A549 (cell line): Measurements from ENCODE around the gene PAQR8. TPM values are rescaled to one million over a fixed set of nuclear protein-coding genes. Genes with fewer than 3 reads are reported as not detected.
A peak's percentile ranks its signal among the peaks of the same experiment; 100 is the strongest.

Experiments used
- ATAC-seq, 2 experiments: fragments of 200-7000 bp in 1 of 2; fragments of >200 bp in 1 of 2; cut with Nextera tagmentation in 1 of 2; cut with Tn5 transposase in 1 of 2; 3 replicates each; pipeline versions ENCODE4 v1.8.0 to v1.9.1; 2018 to 2020; ENCODE audit warnings: mild to moderate bottlenecking in 1 of 2, moderate library complexity in 1 of 2
- CTCF ChIA-PET: fragments of 300-600 bp; sonication (Branson Sonifier 250); formaldehyde crosslinking; extraction: SDS; loops from one replicate; lab custom pipeline; 2021; ENCODE audit warnings: antibody characterized with exemption, inconsistent platforms; lab: Yijun Ruan, JAX
- POLR2A ChIA-PET: fragments of 350-600 bp; formaldehyde crosslinking; extraction: SDS; loops from one replicate; lab custom pipeline; 2021; ENCODE audit warnings: antibody characterized with exemption, inconsistent platforms; lab: Yijun Ruan, JAX
- DNase-seq, 2 experiments: peaks; one replicate each; pipeline versions ENCODE4 v3.0.0 to v3.0.0-alpha.2; 2011 to 2016; ENCODE audit warnings: low read depth in 1 of 2, low spot score in 1 of 2
- FAIRE-seq: peaks from 2 replicates; lab custom pipeline; 2011; peaks lifted over from hg19 to GRCh38; lab: Jason Lieb, UNC
- H3K27ac ChIP-seq, 2 experiments: fragments of >200 bp; sonication (Bioruptor Twin); formaldehyde crosslinking; 3 replicates each; pipeline ENCODE4 v1.5.1; 2016 to 2017
- H3K4me1 ChIP-seq: fragments of >200 bp; sonication (Bioruptor Twin); formaldehyde crosslinking; 3 replicates; pipeline ENCODE4 v1.6.1; 2016
- H3K4me2 ChIP-seq: fragments of >200 bp; sonication (Bioruptor Twin); formaldehyde crosslinking; 3 replicates; pipeline ENCODE4 v1.6.1; 2016
- H3K4me3 ChIP-seq: fragments of >200 bp; sonication (Bioruptor Twin); formaldehyde crosslinking; 3 replicates; pipeline ENCODE4 v1.5.1; 2016
- H3K9me3 ChIP-seq: fragments of >200 bp; sonication (Bioruptor Twin); formaldehyde crosslinking; 3 replicates; pipeline ENCODE4 v1.6.1; 2016
- ATOH8 ChIP-seq: fragments of 250-450 bp; sonication (Bioruptor Pico); IDR thresholded peaks from 2 replicates; pipeline ENCODE4 v1.5.0; 2020; ENCODE audit warnings: low read depth, mild to moderate bottlenecking, moderate library complexity
- CBX8 ChIP-seq: fragments of 200-600 bp; sonication (generic); IDR thresholded peaks from 2 replicates; pipeline ENCODE4 v1.6.1; 2016
- CTCF ChIP-seq: fragments of >200 bp; sonication (Bioruptor Twin); formaldehyde crosslinking; IDR thresholded peaks from 3 replicates; pipeline ENCODE4 v1.5.1; 2016
- E2F6 ChIP-seq: IDR thresholded peaks from 2 replicates; pipeline ENCODE4 v1.6.1; 2012; ENCODE audit warnings: low read depth, borderline replicate concordance
- EHF ChIP-seq: fragments of 250-450 bp; sonication (Bioruptor Pico); IDR thresholded peaks from 2 replicates; pipeline ENCODE4 v1.5.0; 2020; ENCODE audit warnings: mild to moderate bottlenecking
- ELK1 ChIP-seq: fragments of 150-350 bp; IDR thresholded peaks from 2 replicates; pipeline ENCODE4 v1.6.1; 2014; ENCODE audit warnings: low read depth, mild to moderate bottlenecking, low read length
- ESRRA ChIP-seq: fragments of 150-350 bp; IDR thresholded peaks from 2 replicates; pipeline ENCODE4 v1.6.1; 2014; ENCODE audit warnings: mild to moderate bottlenecking, low read length, borderline replicate concordance
- FOSB ChIP-seq: fragments of 250-450 bp; sonication (Bioruptor Pico); IDR thresholded peaks from 2 replicates; pipeline ENCODE4 v1.5.0; 2020; ENCODE audit warnings: mild to moderate bottlenecking, moderate library complexity
- HES2 ChIP-seq: fragments of >200 bp; sonication (Bioruptor Twin); formaldehyde crosslinking; IDR thresholded peaks from 2 replicates; pipeline ENCODE4 v1.6.1; 2016
- HEYL ChIP-seq: fragments of 250-450 bp; sonication (Bioruptor Pico); IDR thresholded peaks from 2 replicates; pipeline ENCODE4 v1.8.0; 2021; ENCODE audit warnings: mild to moderate bottlenecking, moderate library complexity
- HOXB13 ChIP-seq: fragments of 250-450 bp; sonication (Bioruptor Pico); IDR thresholded peaks from 2 replicates; pipeline ENCODE4 v1.5.0; 2020; ENCODE audit warnings: low read depth, mild to moderate bottlenecking, moderate library complexity
- HOXB5 ChIP-seq: fragments of 250-450 bp; sonication (Bioruptor Pico); IDR thresholded peaks from 2 replicates; pipeline ENCODE4 v1.5.0; 2020; ENCODE audit warnings: mild to moderate bottlenecking, moderate library complexity
- JUN ChIP-seq, 2 experiments: fragments of >200 bp; sonication (Bioruptor Twin); formaldehyde crosslinking; IDR thresholded peaks; 2 replicates in 1 of 2; 3 replicates in 1 of 2; pipeline ENCODE4 v1.6.1; 2016 to 2017
- KDM5A ChIP-seq: fragments of 200-600 bp; sonication (generic); IDR thresholded peaks from 2 replicates; pipeline ENCODE4 v1.6.1; 2016; ENCODE audit warnings: antibody characterized with exemption, mild to moderate bottlenecking
- MAFK ChIP-seq: fragments of 450-650 bp; IDR thresholded peaks from 2 replicates; pipeline ENCODE4 v1.6.1; 2014; ENCODE audit not compliant: partially characterized antibody
- NPAS2 ChIP-seq: fragments of 250-450 bp; sonication (Bioruptor Pico); IDR thresholded peaks from 2 replicates; pipeline ENCODE4 v1.8.0; 2022; ENCODE audit warnings: mild to moderate bottlenecking, moderate library complexity, borderline replicate concordance
- RAD21 ChIP-seq, 2 experiments: fragments of >200 bp in 1 of 2; sonication (Bioruptor Twin) in 1 of 2; formaldehyde crosslinking in 1 of 2; IDR thresholded peaks in 1 of 2; conservative IDR thresholded peaks in 1 of 2; 2 replicates in 1 of 2; 3 replicates in 1 of 2; pipeline ENCODE4 v1.6.1; 2012 to 2018; ENCODE audit warnings: inconsistent platforms in 1 of 2
- RARB ChIP-seq: fragments of 250-450 bp; sonication (Bioruptor Pico); IDR thresholded peaks from 2 replicates; pipeline ENCODE4 v1.8.0; 2021; ENCODE audit warnings: mild to moderate bottlenecking, moderate library complexity
- RFX5 ChIP-seq: fragments of 450-650 bp; IDR thresholded peaks from 2 replicates; pipeline ENCODE4 v1.7.1; 2014; ENCODE audit warnings: antibody characterized with exemption, mild to moderate bottlenecking, moderate library complexity
- RNF2 ChIP-seq: fragments of 200-600 bp; sonication (generic); IDR thresholded peaks from 2 replicates; pipeline ENCODE4 v1.6.1; 2016; ENCODE audit warnings: low read depth, mild to moderate bottlenecking, antibody characterized with exemption, moderate library complexity, borderline replicate concordance
- ZFP36 ChIP-seq: fragments of 450-650 bp; IDR thresholded peaks from 2 replicates; pipeline ENCODE4 v1.6.1; 2014; ENCODE audit warnings: borderline replicate concordance; ENCODE audit not compliant: partially characterized antibody
- ZNF302 ChIP-seq: fragments of 250-450 bp; sonication (Bioruptor Pico); IDR thresholded peaks from 2 replicates; pipeline ENCODE4 v1.9.0; 2021; ENCODE audit warnings: inconsistent platforms, mild to moderate bottlenecking, moderate library complexity
- ZSCAN20 ChIP-seq: fragments of 250-450 bp; sonication (Bioruptor Pico); IDR thresholded peaks from 2 replicates; pipeline ENCODE4 v1.8.0; 2022; ENCODE audit warnings: mild to moderate bottlenecking, moderate library complexity
- WGBS: methylation state at CpG from one replicate; pipeline ENCODE4 v1.1.6; 2017; ENCODE audit errors: missing lambda C conversion rate; 5-methylcytosine and 5-hydroxymethylcytosine counted together
- polyA plus RNA-seq, 4 experiments: library from polyadenylated mRNA; depleted of rRNA in 3 of 4; stranded (reverse); fragments of >200 nt; fragmentation: RNase III in 1 of 4; extraction: RNeasy Plus Mini Kit Qiagen cat#74134 plus additional on column Dnase treatment in 1 of 4; gene quantifications; 2 replicates in 3 of 4; 3 replicates in 1 of 4; pipeline ENCODE4 v1.2.3, GENCODE V29; 2011 to 2017

The PAQR8 gene
- polyA plus RNA-seq, 2 of the 4 experiments (the other 2 are of a cell fraction), result 0.80 to 1.2 TPM

- ChIA-PET CTCF (interaction anchor here (1.5 to 2.4 kb wide), 2 partner anchors 11 to 17 kb away, joined by 4 to 12 read pairs; no protein-coding TSS in a partner anchor), POLR2A (no interaction called here)
- Histone ChIP-seq H3K4me1 (peaks cover 15% of the 10 kb centered on the region; the same call in 2 of the 3 replicates), H3K27ac (no peak overlapping the region; a peak in 1 of 6 replicates), H3K4me2 (peak overlapping the region; percentile 65; the same call in 2 of the 3 replicates), H3K4me3 (no peak overlapping the region), H3K9me3 (no peaks in the 10 kb centered on the region)
- no peak for DNase-seq
- no peak for FAIRE-seq
- TF ChIP-seq FOSB (no peak), RNF2 (no peak), ESRRA (no peak), JUN (IDR thresholded peaks at IDR 0.05) (no peak), ZFP36 (no peak), HES2 (no peak), ZNF302 (CRISPR knock-in tag) (no peak), MAFK (no peak), KDM5A (no peak), NPAS2 (no peak), HEYL (CRISPR knock-in tag) (no peak), RARB (CRISPR knock-in tag) (no peak), CBX8 (no peak), EHF (CRISPR knock-in tag) (no peak), ATOH8 (CRISPR knock-in tag) (no peak), E2F6 (no peak), ELK1 (no peak), RAD21 (conservative IDR thresholded peaks at IDR 0.05 in 1 of 2, IDR thresholded peaks at IDR 0.05 in 1 of 2) (no peak), HOXB5 (CRISPR knock-in tag) (no peak), RFX5 (no peak)
- WGBS, result 85% methylated on average over 1 of the region's 1 CpG
- ATAC-seq, result peak in 1 of 2 experiments; percentile 30; a peak in 2 of 6 replicates
Observed at GRCh38 chr6:52389264-52389625, 27.3 kb downstream of the PAQR8 start.

- TF ChIP-seq CTCF (no peak), ZSCAN20 (CRISPR knock-in tag) (no peak), HOXB13 (CRISPR knock-in tag) (no peak)
- H3K4me2 ChIP-seq, result peak overlapping the region; percentile 65
- WGBS, result 28% methylated on average over 8 of the region's 8 CpGs
- ChIA-PET CTCF (interaction anchor here (1.0 to 2.4 kb wide), 3 partner anchors 11 to 115 kb away, joined by 3 to 12 read pairs (median 5); no protein-coding TSS in a partner anchor), POLR2A (no interaction called here)
- ATAC-seq (peak; percentile 59 to 66; a peak in 4 of 6 replicates), FAIRE-seq (no peak), DNase-seq (peak in 1 of 2 experiments; percentile 2)
- peak overlapping the region in 1 of 2 experiments; percentile 68; a peak in 3 of 6 replicates for H3K27ac ChIP-seq
- H3K4me3 ChIP-seq, result no peak overlapping the region
- peaks cover 15% of the 10 kb centered on the region; the same call in 2 of the 3 replicates for H3K4me1 ChIP-seq
- no peaks in the 10 kb centered on the region for H3K9me3 ChIP-seq
Observed at GRCh38 chr6:52389626-52390360, 27.8 kb downstream of the PAQR8 start.
